Breast epithelium (tissue), 3 donors: ENCODE results near the gene TRIM65.

Source experiments
- CTCF ChIP-seq, 3 donors: fragments of 450-650 bp; IDR thresholded peaks; one replicate each; pipeline ENCODE4 v1.5.1; 2016 to 2017; ENCODE audit warnings: antibody characterized with exemption in 3 of 3, mild to moderate bottlenecking in 3 of 3, moderate library complexity in 3 of 3
- POLR2A ChIP-seq: fragments of 450-650 bp; IDR thresholded peaks from one replicate; pipeline ENCODE4 v1.6.1; 2016; ENCODE audit warnings: antibody characterized with exemption, mild to moderate bottlenecking, moderate library complexity
- POLR2AphosphoS5 ChIP-seq, 3 donors: sonication (generic); formaldehyde crosslinking; IDR thresholded peaks; one replicate each; pipeline ENCODE4 v1.6.1; 2017; ENCODE audit warnings: antibody characterized with exemption in 3 of 3

GRCh38 chr17:75875182-75875939, 21.4 kb downstream of the TRIM65 start:
- TF ChIP-seq CTCF (IDR thresholded peaks at IDR 0.05) (no peak), POLR2A (no peak), POLR2AphosphoS5 (IDR thresholded peaks at IDR 0.05) (peak in 1 of 3 donors; percentile 17)
